Liver (tissue), 9 donors: ENCODE measurements around the gene FNDC1. TPM values are rescaled to one million over a fixed set of nuclear protein-coding genes. Genes with fewer than 3 reads are reported as not detected.

ENCODE experiments used
- DNase-seq: peaks from one replicate; pipeline ENCODE4 v3.0.0-alpha.2; 2017; ENCODE audit warnings: low spot score
- H3K27ac ChIP-seq, 2 donors: one replicate each; pipeline ENCODE4 v1.7.0; 2013; ENCODE audit warnings: inconsistent platforms in 2 of 2, low read length in 2 of 2, control low read depth in 1 of 2, low read depth in 1 of 2, mild to moderate bottlenecking in 1 of 2
- H3K27me3 ChIP-seq, 4 donors: one replicate each; pipeline versions ENCODE4 v1.6.1 to v1.7.0; 2013; ENCODE audit warnings: low read length in 3 of 4, inconsistent platforms in 1 of 4, mild to moderate bottlenecking in 1 of 4, moderate library complexity in 1 of 4; ENCODE audit not compliant: control insufficient read depth in 4 of 4, insufficient read depth in 4 of 4
- H3K36me3 ChIP-seq, 4 donors: one replicate each; pipeline versions ENCODE4 v1.6.1 to v1.7.0; 2013; ENCODE audit warnings: low read length in 3 of 4, mild to moderate bottlenecking in 3 of 4, low read depth in 1 of 4, moderate library complexity in 1 of 4; ENCODE audit not compliant: control insufficient read depth in 4 of 4, insufficient read depth in 3 of 4
- H3K4me1 ChIP-seq, 4 donors: one replicate each; pipeline versions ENCODE4 v1.6.1 to v1.7.0; 2013; ENCODE audit warnings: low read length in 3 of 4, mild to moderate bottlenecking in 3 of 4, moderate library complexity in 1 of 4; ENCODE audit not compliant: control insufficient read depth in 4 of 4, insufficient read depth in 4 of 4
- H3K4me3 ChIP-seq, 3 donors: one replicate each; pipeline versions ENCODE4 v1.6.1 to v1.7.0; 2013; ENCODE audit warnings: low read length in 3 of 3, control low read depth in 1 of 3, low read depth in 1 of 3, mild to moderate bottlenecking in 1 of 3
- H3K9ac ChIP-seq, 2 donors: one replicate each; pipeline ENCODE4 v1.7.0; 2013; ENCODE audit warnings: low read length in 2 of 2, mild to moderate bottlenecking in 2 of 2, moderate library complexity in 2 of 2, control low read depth in 1 of 2, low read depth in 1 of 2
- H3K9me3 ChIP-seq, 4 donors: one replicate each; pipeline versions ENCODE4 v1.6.1 to v1.7.0; 2013; ENCODE audit warnings: low read length in 3 of 4; ENCODE audit not compliant: control insufficient read depth in 4 of 4
- ATF3 ChIP-seq: IDR thresholded peaks from 2 replicates; pipeline ENCODE4 v1.6.1; 2016; ENCODE audit warnings: antibody characterized with exemption
- EGR1 ChIP-seq, 2 donors: IDR thresholded peaks; 2 replicates each; pipeline ENCODE4 v1.6.1; 2016 to 2018; ENCODE audit warnings: antibody characterized with exemption in 2 of 2, low read depth in 2 of 2
- FOXA1 ChIP-seq: IDR thresholded peaks from 2 replicates; pipeline ENCODE4 v1.6.1; 2016; ENCODE audit warnings: antibody characterized with exemption
- FOXA2 ChIP-seq: IDR thresholded peaks from 2 replicates; pipeline ENCODE4 v1.6.1; 2016; ENCODE audit warnings: antibody characterized with exemption
- GABPA ChIP-seq, 2 donors: IDR thresholded peaks in 1 of 2; conservative IDR thresholded peaks in 1 of 2; 2 replicates each; pipeline ENCODE4 v1.6.1; 2016; ENCODE audit warnings: antibody characterized with exemption in 2 of 2, mild to moderate bottlenecking in 1 of 2, moderate library complexity in 1 of 2
- HNF4A ChIP-seq, 2 donors: conservative IDR thresholded peaks; 2 replicates each; pipeline ENCODE4 v1.6.1; 2016; ENCODE audit warnings: antibody characterized with exemption in 2 of 2, mild to moderate bottlenecking in 2 of 2
- HNF4G ChIP-seq: IDR thresholded peaks from 2 replicates; pipeline ENCODE4 v1.6.1; 2016; ENCODE audit warnings: antibody characterized with exemption
- NR2F2 ChIP-seq: IDR thresholded peaks from 2 replicates; pipeline ENCODE4 v1.6.1; 2016; ENCODE audit warnings: antibody characterized with exemption
- RAD21 ChIP-seq, 2 donors: IDR thresholded peaks; 2 replicates each; pipeline ENCODE4 v1.6.1; 2016; ENCODE audit warnings: antibody characterized with exemption in 2 of 2, mild to moderate bottlenecking in 2 of 2
- RXRA ChIP-seq, 2 donors: IDR thresholded peaks; 2 replicates each; pipeline ENCODE4 v1.6.1; 2017 to 2018; ENCODE audit warnings: antibody characterized with exemption in 2 of 2, mild to moderate bottlenecking in 1 of 2
- SP1 ChIP-seq: IDR thresholded peaks from 2 replicates; pipeline ENCODE4 v1.6.1; 2018; ENCODE audit warnings: antibody characterized with exemption, mild to moderate bottlenecking
- TAF1 ChIP-seq: conservative IDR thresholded peaks from 2 replicates; pipeline ENCODE4 v1.6.1; 2016; ENCODE audit warnings: antibody characterized with exemption, mild to moderate bottlenecking
- ZBTB33 ChIP-seq: IDR thresholded peaks from 2 replicates; pipeline ENCODE4 v1.6.1; 2016; ENCODE audit warnings: antibody characterized with exemption
- WGBS: extraction: QIAGEN DNeasy Blood & Tissue Kit; methylation state at CpG from one replicate; pipeline ENCODE4 v1.1.7; 2013; 5-methylcytosine and 5-hydroxymethylcytosine counted together
- polyA plus RNA-seq, 2 donors: library from polyadenylated mRNA; stranded (reverse) in 1 of 2; unstranded in 1 of 2; fragments of 200-250 nt in 1 of 2; fragments of >200 nt in 1 of 2; fragmentation: Nextera tagmentation in 1 of 2; extraction: Ambion mirVana in 1 of 2; gene quantifications; one replicate each; pipeline versions ENCODE4 v1.2.1 to v1.2.3, GENCODE V29; 2013 to 2015
- total RNA-seq, 2 donors: library from RNA; depleted of rRNA; stranded (reverse); fragments of >200 nt; gene quantifications; one replicate each; pipeline ENCODE4 v1.2.3, GENCODE V29; 2014
- TF ChIP-seq, protein P1 (sequence below): IDR thresholded peaks from 2 replicates; pipeline ENCODE4 v1.6.1; 2016; ENCODE audit warnings: antibody characterized with exemption
- TF ChIP-seq, protein P2 (sequence below): IDR thresholded peaks from 2 replicates; pipeline ENCODE4 v1.6.1; 2016; ENCODE audit warnings: antibody characterized with exemption, mild to moderate bottlenecking
- TF ChIP-seq, protein P3 (sequence below): fragments of 150-350 bp; IDR thresholded peaks from 2 replicates; pipeline ENCODE4 v1.5.1; 2017; ENCODE audit warnings: improper control_type of control experiment, low read depth, low read length; ENCODE audit not compliant: missing input control
- donor health status: healthy.
- donor health status: healthy.
- donor health status: healthy.
- donor health status: healthy.
- donor health status: healthy.

The FNDC1 gene
- total and polyA plus RNA-seq, 4 donors, result 0.10 to 0.47 (median 0.17) TPM; not detected in 1

DNA sequence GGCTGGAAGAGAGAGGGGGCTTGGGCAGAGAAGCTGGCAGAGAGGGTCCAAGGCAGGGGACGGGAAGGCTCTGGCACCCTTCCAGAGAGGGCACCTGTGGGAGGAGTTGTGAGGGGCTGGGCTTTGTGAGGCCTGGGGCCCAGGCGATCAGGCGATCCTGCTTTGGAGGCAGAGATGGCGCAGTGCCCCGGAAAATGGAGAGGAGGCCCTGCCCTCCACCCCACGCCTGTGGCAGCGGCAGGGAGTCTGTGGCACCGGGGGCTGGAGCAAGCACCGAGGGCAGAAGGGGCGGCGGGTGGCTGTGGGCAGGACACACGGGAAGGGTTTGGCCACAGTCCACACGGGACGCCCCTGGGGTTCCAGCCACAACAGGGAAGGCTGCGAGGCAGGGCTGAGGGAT is 36.5 kb upstream of the FNDC1 start:
- no peak for DNase-seq
- Histone ChIP-seq H3K27ac (no peak overlapping the region), H3K27me3 (no peaks in the 10 kb centered on the region), H3K4me1 (no peaks in the 10 kb centered on the region), H3K9ac (no peak overlapping the region), H3K36me3 (no peaks in the 10 kb centered on the region), H3K9me3 (no peaks in the 10 kb centered on the region), H3K4me3 (no peak overlapping the region)
- 88% methylated on average over 15 of the region's 15 CpGs for WGBS
- TF ChIP-seq ZBTB33, result no peak
- no peak for TF ChIP-seq FOXA1
- TF ChIP-seq HNF4A (conservative IDR thresholded peaks at IDR 0.05), result no peak
- TF ChIP-seq, protein P1, sequence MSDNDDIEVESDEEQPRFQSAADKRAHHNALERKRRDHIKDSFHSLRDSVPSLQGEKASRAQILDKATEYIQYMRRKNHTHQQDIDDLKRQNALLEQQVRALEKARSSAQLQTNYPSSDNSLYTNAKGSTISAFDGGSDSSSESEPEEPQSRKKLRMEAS, result no peak
- no peak for TF ChIP-seq FOXA2
- TF ChIP-seq EGR1 (IDR thresholded peaks at IDR 0.05; ENCODE audit: low read depth in 2 of 2), result no peak
- no peak for TF ChIP-seq RAD21 (IDR thresholded peaks at IDR 0.05)
- no peak for TF ChIP-seq GABPA (IDR thresholded peaks at IDR 0.05 in 1 of 2, conservative IDR thresholded peaks at IDR 0.05 in 1 of 2)
- no peak for TF ChIP-seq RXRA (IDR thresholded peaks at IDR 0.05)
- no peak for TF ChIP-seq SP1
- TF ChIP-seq NR2F2, result no peak
- TF ChIP-seq TAF1, result no peak
- TF ChIP-seq, protein P2, sequence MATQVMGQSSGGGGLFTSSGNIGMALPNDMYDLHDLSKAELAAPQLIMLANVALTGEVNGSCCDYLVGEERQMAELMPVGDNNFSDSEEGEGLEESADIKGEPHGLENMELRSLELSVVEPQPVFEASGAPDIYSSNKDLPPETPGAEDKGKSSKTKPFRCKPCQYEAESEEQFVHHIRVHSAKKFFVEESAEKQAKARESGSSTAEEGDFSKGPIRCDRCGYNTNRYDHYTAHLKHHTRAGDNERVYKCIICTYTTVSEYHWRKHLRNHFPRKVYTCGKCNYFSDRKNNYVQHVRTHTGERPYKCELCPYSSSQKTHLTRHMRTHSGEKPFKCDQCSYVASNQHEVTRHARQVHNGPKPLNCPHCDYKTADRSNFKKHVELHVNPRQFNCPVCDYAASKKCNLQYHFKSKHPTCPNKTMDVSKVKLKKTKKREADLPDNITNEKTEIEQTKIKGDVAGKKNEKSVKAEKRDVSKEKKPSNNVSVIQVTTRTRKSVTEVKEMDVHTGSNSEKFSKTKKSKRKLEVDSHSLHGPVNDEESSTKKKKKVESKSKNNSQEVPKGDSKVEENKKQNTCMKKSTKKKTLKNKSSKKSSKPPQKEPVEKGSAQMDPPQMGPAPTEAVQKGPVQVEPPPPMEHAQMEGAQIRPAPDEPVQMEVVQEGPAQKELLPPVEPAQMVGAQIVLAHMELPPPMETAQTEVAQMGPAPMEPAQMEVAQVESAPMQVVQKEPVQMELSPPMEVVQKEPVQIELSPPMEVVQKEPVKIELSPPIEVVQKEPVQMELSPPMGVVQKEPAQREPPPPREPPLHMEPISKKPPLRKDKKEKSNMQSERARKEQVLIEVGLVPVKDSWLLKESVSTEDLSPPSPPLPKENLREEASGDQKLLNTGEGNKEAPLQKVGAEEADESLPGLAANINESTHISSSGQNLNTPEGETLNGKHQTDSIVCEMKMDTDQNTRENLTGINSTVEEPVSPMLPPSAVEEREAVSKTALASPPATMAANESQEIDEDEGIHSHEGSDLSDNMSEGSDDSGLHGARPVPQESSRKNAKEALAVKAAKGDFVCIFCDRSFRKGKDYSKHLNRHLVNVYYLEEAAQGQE, result no peak
- TF ChIP-seq HNF4G, result no peak

DNA sequence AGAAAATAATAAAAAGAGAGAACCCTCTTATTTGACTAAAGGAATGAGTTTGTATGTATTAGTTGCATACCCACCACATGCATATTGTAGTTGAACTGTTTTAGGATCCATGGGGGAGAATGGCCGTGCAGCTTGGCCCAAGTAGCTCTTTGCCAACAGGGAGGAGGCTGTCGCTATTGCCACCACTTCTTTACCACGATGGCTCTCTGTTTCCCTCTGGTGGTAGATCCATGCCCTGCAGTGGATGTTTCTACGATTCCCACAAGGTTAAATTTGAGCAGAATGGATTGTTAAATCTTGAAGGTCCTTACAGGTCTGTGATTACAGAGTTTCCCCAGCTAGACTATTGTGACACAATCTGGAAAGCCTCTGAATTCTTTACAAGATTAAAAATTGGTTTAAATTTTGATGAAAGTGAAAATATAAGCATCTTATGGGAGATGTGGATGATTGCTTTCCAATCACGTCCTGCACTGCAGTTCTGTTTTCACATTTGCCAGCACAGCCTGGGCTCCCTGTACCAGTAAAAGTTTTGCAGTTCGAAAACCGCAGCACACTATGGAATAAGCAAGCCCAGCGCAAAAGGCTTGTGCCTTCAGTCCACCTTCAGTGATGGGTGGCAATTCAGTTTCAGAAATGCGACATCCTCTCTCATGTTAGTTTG is 34.4 kb upstream of the FNDC1 start:
- 28% methylated on average over 9 of the region's 9 CpGs for WGBS
- no peaks in the 10 kb centered on the region for H3K4me1 ChIP-seq
- no peak overlapping the region for H3K4me3 ChIP-seq
- peak; percentile 64 for DNase-seq
- H3K27me3 ChIP-seq, result peaks cover 0 to 2% (median 0%) of the 10 kb centered on the region in 4 donors
- no peak overlapping the region for H3K9ac ChIP-seq
- no peak overlapping the region for H3K27ac ChIP-seq
- H3K36me3 ChIP-seq, result no peaks in the 10 kb centered on the region
- no peaks in the 10 kb centered on the region for H3K9me3 ChIP-seq
- no peak for TF ChIP-seq ATF3
- peak; percentile 86 to 93 for TF ChIP-seq RAD21 (IDR thresholded peaks at IDR 0.05)
- no peak for TF ChIP-seq FOXA2
- no peak for TF ChIP-seq NR2F2
- TF ChIP-seq, protein P3, sequence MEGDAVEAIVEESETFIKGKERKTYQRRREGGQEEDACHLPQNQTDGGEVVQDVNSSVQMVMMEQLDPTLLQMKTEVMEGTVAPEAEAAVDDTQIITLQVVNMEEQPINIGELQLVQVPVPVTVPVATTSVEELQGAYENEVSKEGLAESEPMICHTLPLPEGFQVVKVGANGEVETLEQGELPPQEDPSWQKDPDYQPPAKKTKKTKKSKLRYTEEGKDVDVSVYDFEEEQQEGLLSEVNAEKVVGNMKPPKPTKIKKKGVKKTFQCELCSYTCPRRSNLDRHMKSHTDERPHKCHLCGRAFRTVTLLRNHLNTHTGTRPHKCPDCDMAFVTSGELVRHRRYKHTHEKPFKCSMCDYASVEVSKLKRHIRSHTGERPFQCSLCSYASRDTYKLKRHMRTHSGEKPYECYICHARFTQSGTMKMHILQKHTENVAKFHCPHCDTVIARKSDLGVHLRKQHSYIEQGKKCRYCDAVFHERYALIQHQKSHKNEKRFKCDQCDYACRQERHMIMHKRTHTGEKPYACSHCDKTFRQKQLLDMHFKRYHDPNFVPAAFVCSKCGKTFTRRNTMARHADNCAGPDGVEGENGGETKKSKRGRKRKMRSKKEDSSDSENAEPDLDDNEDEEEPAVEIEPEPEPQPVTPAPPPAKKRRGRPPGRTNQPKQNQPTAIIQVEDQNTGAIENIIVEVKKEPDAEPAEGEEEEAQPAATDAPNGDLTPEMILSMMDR, result peak; percentile 90
